B cell (primary cell): Measurements from ENCODE around the gene CCDC6. TPM values are rescaled to one million over a fixed set of nuclear protein-coding genes. Genes with fewer than 3 reads are reported as not detected.

ENCODE experiments used
- ATAC-seq: fragments of 200-7000 bp; cut with Tn5 transposase; one replicate; pipeline ENCODE4 v1.10.0; 2021; ENCODE audit warnings: low read depth, mild to moderate bottlenecking, moderate number of reproducible peaks, moderate library complexity
- CTCF ChIA-PET: fragments of 350-600 bp; sonication (Branson Sonifier 250); formaldehyde crosslinking; loops from one replicate; lab custom pipeline; 2021; ENCODE audit warnings: antibody characterized with exemption, inconsistent platforms; lab: Charles Lee
- POLR2A ChIA-PET: fragments of 350-600 bp; sonication (Branson Sonifier 250); formaldehyde crosslinking; loops from one replicate; lab custom pipeline; 2021; ENCODE audit warnings: antibody characterized with exemption; lab: Charles Lee
- DNase-seq: peaks from one replicate; pipeline ENCODE4 v3.0.0; 2013
- H2AFZ ChIP-seq: 2 replicates; pipeline ENCODE4 v1.6.1; 2012; ENCODE audit warnings: mild to moderate bottlenecking, low read depth, low read length; ENCODE audit not compliant: insufficient read depth, poor library complexity, severe bottlenecking
- H3K27ac ChIP-seq, 2 donors: 1 replicate in 1 of 2; 2 replicates in 1 of 2; pipeline ENCODE4 v1.5.1; 2012 to 2013; ENCODE audit warnings: low read length in 2 of 2, mild to moderate bottlenecking in 2 of 2, moderate library complexity in 1 of 2
- H3K27me3 ChIP-seq, 4 experiments: fragments of 200-600 bp in 1 of 4; sonication (generic) in 1 of 4; replicated peaks in 1 of 4; 1 replicate in 2 of 4; 2 replicates in 2 of 4; pipeline versions ENCODE4 v1.6.1 to v1.7.0; 2013 to 2016; ENCODE audit warnings: low read length in 3 of 4, mild to moderate bottlenecking in 2 of 4, mixed read lengths in 1 of 4, moderate library complexity in 1 of 4; ENCODE audit not compliant: insufficient read depth in 4 of 4, control insufficient read depth in 3 of 4; ENCODE audit errors: control extremely low read depth in 1 of 4
- H3K36me3 ChIP-seq, 2 experiments: replicated peaks in 1 of 2; 1 replicate in 1 of 2; 2 replicates in 1 of 2; pipeline versions ENCODE4 v1.6.1 to v1.7.1; 2013; ENCODE audit warnings: low read length in 1 of 2; ENCODE audit not compliant: insufficient read depth in 2 of 2, control insufficient read depth in 1 of 2; ENCODE audit errors: control extremely low read depth in 1 of 2, extremely low read depth in 1 of 2
- H3K4me1 ChIP-seq, 2 donors: fragments of 200-600 bp in 1 of 2; sonication (generic) in 1 of 2; 1 replicate in 1 of 2; 2 replicates in 1 of 2; pipeline versions ENCODE4 v1.5.1 to v1.6.1; 2013 to 2017; ENCODE audit warnings: low read length in 2 of 2; ENCODE audit not compliant: control insufficient read depth in 2 of 2, insufficient read depth in 2 of 2
- H3K4me2 ChIP-seq: replicated peaks from 2 replicates; pipeline ENCODE3; 2012; ENCODE audit warnings: mild to moderate bottlenecking, low read depth, low read length; ENCODE audit not compliant: poor library complexity, severe bottlenecking
- H3K4me3 ChIP-seq, 5 experiments: fragments of 200-600 bp in 1 of 5; sonication (generic) in 1 of 5; 1 replicate in 3 of 5; 2 replicates in 2 of 5; pipeline versions ENCODE4 v1.5.1 to v1.7.0; 2011 to 2016; ENCODE audit warnings: low read length in 4 of 5, mild to moderate bottlenecking in 4 of 5, low read depth in 2 of 5, control low read depth in 1 of 5, moderate library complexity in 1 of 5; ENCODE audit not compliant: insufficient read depth in 1 of 5; ENCODE audit errors: control extremely low read depth in 1 of 5, extremely low read depth in 1 of 5
- H3K79me2 ChIP-seq: fragments of 200-600 bp; sonication (generic); one replicate; pipeline ENCODE4 v1.6.0; 2016; ENCODE audit warnings: low read length; ENCODE audit not compliant: control insufficient read depth, insufficient read depth
- H3K9ac ChIP-seq: fragments of 200-600 bp; sonication (generic); 2 replicates; pipeline ENCODE4 v1.6.1; 2017; ENCODE audit warnings: mild to moderate bottlenecking, low read length, moderate library complexity
- H3K9me3 ChIP-seq, 3 donors: one replicate each; pipeline versions ENCODE4 v1.6.1 to v1.7.1; 2013; ENCODE audit warnings: low read length in 2 of 3; ENCODE audit not compliant: control insufficient read depth in 2 of 3, insufficient read depth in 1 of 3; ENCODE audit errors: control extremely low read depth in 1 of 3
- H4K20me1 ChIP-seq: 2 replicates; pipeline ENCODE4 v1.6.0; 2012; ENCODE audit warnings: mild to moderate bottlenecking, low read length; ENCODE audit not compliant: insufficient read depth, control insufficient read depth, poor library complexity, severe bottlenecking
- H3K27ac Mint-ChIP-seq: one replicate; pipeline ENCODE4 v1.8.0; 2021; ENCODE audit warnings: mixed read lengths
- H3K27me3 Mint-ChIP-seq: one replicate; pipeline ENCODE4 v1.8.0; 2021; ENCODE audit warnings: mixed read lengths
- H3K4me1 Mint-ChIP-seq: one replicate; pipeline ENCODE4 v1.8.0; 2021; ENCODE audit warnings: mixed read lengths
- H3K4me3 Mint-ChIP-seq: one replicate; pipeline ENCODE4 v1.8.0; 2021; ENCODE audit warnings: mixed read lengths
- H3K9me3 Mint-ChIP-seq: one replicate; pipeline ENCODE4 v1.8.0; 2022; ENCODE audit warnings: mixed read lengths; ENCODE audit not compliant: insufficient read depth
- CTCF ChIP-seq: fragments of 200-600 bp; IDR thresholded peaks from one replicate; pipeline ENCODE4 v1.8.0; 2022; ENCODE audit warnings: antibody characterized with exemption, mild to moderate bottlenecking
- EZH2 ChIP-seq: IDR thresholded peaks from 2 replicates; pipeline ENCODE4 v1.6.1; 2012; ENCODE audit warnings: borderline replicate concordance, low read depth, mild to moderate bottlenecking, moderate library complexity, low read length; ENCODE audit not compliant: insufficient read depth, poor library complexity, severe bottlenecking
- WGBS: methylation state at CpG from one replicate; pipeline ENCODE4 v1.1.5; 2013; ENCODE audit warnings: missing lambda C conversion rate; ENCODE audit not compliant: insufficient coverage; 5-methylcytosine and 5-hydroxymethylcytosine counted together
- intact Hi-C: fragments of 100-400 bp; cut with micrococcal nuclease; formaldehyde crosslinking; loops from one replicate; pipeline ENCODE4 v1.10.0; 2022
- polyA plus RNA-seq: library from polyadenylated mRNA; depleted of rRNA; stranded (reverse); fragments of >200 nt; gene quantifications from 2 replicates; pipeline ENCODE4 v1.2.3, GENCODE V29; 2012
- total RNA-seq, 2 donors: library from RNA; stranded (reverse); fragments of 120-200 nt in 1 of 2; gene quantifications; 1 replicate in 1 of 2; 2 replicates in 1 of 2; pipeline versions ENCODE4 v1.2.3 to v1.2.4, GENCODE V29; 2013 to 2022

Gene CCDC6
- total and polyA plus RNA-seq, 2 donors (not counting 1 experiment from before 2014, with no cell fraction given), result 18.2 to 30.1 TPM

DNA sequence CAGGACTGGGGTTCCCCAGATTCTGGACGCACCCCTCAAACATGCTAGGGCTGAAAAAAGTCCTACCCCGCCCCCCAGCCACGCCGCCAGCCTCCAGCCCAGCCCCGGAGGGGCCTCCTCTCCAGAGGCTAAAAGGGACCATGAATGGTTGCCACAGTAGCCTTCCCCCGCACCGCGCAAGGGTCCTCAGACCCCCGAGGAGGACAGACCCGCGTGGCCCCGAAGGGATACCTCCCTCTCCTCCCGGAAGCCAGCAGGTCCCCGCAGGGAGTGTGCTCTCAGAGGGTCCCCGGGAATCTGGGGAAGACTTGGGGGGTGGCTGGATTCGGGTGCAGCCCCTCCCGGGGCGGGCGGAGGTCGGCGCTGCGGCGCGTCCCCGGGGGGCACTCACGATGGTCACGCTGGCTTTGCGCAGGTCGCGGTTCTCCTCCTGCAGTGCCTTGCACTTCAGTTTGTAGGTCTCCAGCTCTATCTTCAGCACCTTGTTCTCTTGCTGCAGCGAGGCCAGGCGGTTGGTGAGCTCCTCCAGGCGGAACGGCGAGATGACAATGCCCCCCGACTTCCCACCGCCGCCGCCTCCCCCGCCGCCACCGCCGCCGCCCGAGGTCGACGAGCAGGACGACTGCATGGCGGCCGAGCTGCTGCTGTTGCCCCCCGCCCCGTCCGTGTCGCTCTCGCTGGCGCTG, 482 bp downstream of the CCDC6 start:
- TF ChIP-seq EZH2 (no peak), CTCF (no peak)
- peak overlapping the region; percentile 98 for H3K4me3 Mint-ChIP-seq
- DNase-seq (no peak), ATAC-seq (no peak)
- no peaks in the 10 kb centered on the region for H3K9me3 Mint-ChIP-seq
- H3K27me3 ChIP-seq, result no peaks in the 10 kb centered on the region
- peak overlapping the region; percentile 90 for H3K4me2 ChIP-seq
- ChIA-PET CTCF (interaction anchor here (0.6 to 6.3 kb wide), 26 partner anchors 8 to 1522 kb away, joined by 3 to 175 read pairs (median 5); no protein-coding TSS in a partner anchor), POLR2A (interaction anchor here (0.7 to 1.5 kb wide), 9 partner anchors 16 to 107 kb away, joined by 3 to 14 read pairs (median 4); no protein-coding TSS in a partner anchor)
- peaks cover 22% of the 10 kb centered on the region for H4K20me1 ChIP-seq
- peaks cover 0 to 3% of the 10 kb centered on the region in 2 experiments for H3K36me3 ChIP-seq
- peak overlapping the region; percentile 36 to 96 (median 89) for H3K4me3 ChIP-seq
- intact Hi-C loops, result loop anchor here (1.0 to 10.0 kb wide), 8 partner anchors 21 to 1639 kb away; partner anchors contain the start of genes CDK1, CISD1, IPMK and TFAM
- H3K4me1 ChIP-seq, result peaks cover 43 to 45% of the 10 kb centered on the region in 2 donors
- peak overlapping the region; percentile 88 for H2AFZ ChIP-seq
- H3K9me3 ChIP-seq, result no peaks in the 10 kb centered on the region
- H3K9ac ChIP-seq, result peak overlapping the region; percentile 86
- peak overlapping the region; percentile 96 for H3K27ac Mint-ChIP-seq
- H3K27ac ChIP-seq, result peak overlapping the region; percentile 48 to 95
- no peaks in the 10 kb centered on the region for H3K27me3 Mint-ChIP-seq
- peaks cover 63% of the 10 kb centered on the region for H3K4me1 Mint-ChIP-seq
- WGBS, result under 1% methylated on average over 55 of the region's 56 CpGs
- H3K79me2 ChIP-seq, result peaks cover 89% of the 10 kb centered on the region
